VCaP (cell line): ENCODE measurements around the gene MYD88.
A peak's percentile ranks its signal among the peaks of the same experiment; 100 is the strongest.

Source experiments
- H3K27ac ChIP-seq: fragments of 450-650 bp; 2 replicates; pipeline ENCODE4 v1.5.1; 2017
- CTCF ChIP-seq: fragments of 450-650 bp; conservative IDR thresholded peaks from 2 replicates; pipeline ENCODE4 v1.5.1; 2017; ENCODE audit warnings: mild to moderate bottlenecking, moderate library complexity

MYD88 gene

GRCh38 chr3:38136777-38137614, 1.5 kb upstream of the MYD88 start, which contains the start of gene ACAA1:
Gene ACAA1 (minus strand): TSS chr3:38137127. CDS start chr3:38137035, 92 bp downstream.
- H3K27ac ChIP-seq: peak within 1 kb of the TSS; percentile 86

GRCh38 chr3:38137615-38138348, 679 bp upstream of the MYD88 start:
- H3K27ac ChIP-seq: peak overlapping the region; percentile 86
- no peak for TF ChIP-seq CTCF

More at GRCh38 chr3:38136777-38137614, 1.5 kb upstream of the MYD88 start, which contains the start of gene ACAA1:
- no peak for TF ChIP-seq CTCF

GRCh38 chr3:38139191-38139590, 730 bp downstream of the MYD88 start:
- H3K27ac ChIP-seq: peak overlapping the region; percentile 86
- TF ChIP-seq CTCF: no peak

- H3K27ac ChIP-seq: peak overlapping the region; percentile 86; the same call in 1 of the 2 replicates
- no peak for TF ChIP-seq CTCF
Observed at GRCh38 chr3:38139652-38140051, 1.2 kb downstream of the MYD88 start.

- TF ChIP-seq CTCF: no peak
- H3K27ac ChIP-seq: no peak overlapping the region
Observed at GRCh38 chr3:38140326-38141172, 2.1 kb downstream of the MYD88 start.

GRCh38 chr3:38141173-38141951, 2.9 kb downstream of the MYD88 start:
- no peak overlapping the region for H3K27ac ChIP-seq
- TF ChIP-seq CTCF: no peak
